ENCODE data around the gene SPATS1.
"Not testable (repeated sequence)": the region's sequence is repeated elsewhere in the genome, so short reads cannot be mapped to it uniquely, and the experiment has no call there.

Gene SPATS1

DNA sequence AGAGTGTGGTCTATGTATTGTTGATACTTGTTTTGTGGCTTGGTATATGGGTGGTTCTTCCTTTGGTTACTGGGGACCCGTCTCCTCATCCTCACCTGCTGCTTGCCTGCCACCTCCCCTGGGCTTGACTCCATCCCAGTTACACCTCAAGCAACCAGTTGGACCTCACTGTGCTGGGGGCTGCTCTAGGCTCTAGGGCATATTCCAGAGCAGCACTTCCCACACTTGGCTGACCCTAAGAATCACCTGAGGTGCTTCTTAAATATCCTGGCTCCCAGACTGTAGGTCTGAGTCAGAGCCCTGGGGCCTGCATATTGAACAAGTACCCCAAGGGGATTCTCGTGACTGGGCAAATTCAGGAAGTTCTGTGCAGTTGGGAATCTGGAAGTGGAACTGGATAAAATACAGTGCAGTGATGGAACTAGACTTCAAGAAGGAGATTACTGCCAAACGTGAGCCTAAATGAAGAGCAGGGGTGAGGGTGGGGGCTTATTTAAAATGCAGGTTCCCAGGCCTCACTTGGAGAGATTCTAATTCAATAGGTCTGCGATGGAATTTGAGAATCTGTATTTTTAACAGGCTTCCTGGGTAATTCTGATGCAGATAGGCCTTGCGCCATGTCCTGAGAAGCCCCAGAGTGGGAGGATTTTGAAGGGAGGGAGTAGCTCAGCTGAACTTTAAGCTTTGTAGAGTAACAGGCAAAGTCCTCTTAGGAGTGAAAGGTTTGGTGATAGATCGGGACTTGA lies 7.6 kb downstream of the SPATS1 start:
- DNase-seq, result no peak

GRCh38 chr6:44350650-44350994 lies 8.2 kb downstream of the SPATS1 start:
- not testable (repeated sequence) for DNase-seq

DNA sequence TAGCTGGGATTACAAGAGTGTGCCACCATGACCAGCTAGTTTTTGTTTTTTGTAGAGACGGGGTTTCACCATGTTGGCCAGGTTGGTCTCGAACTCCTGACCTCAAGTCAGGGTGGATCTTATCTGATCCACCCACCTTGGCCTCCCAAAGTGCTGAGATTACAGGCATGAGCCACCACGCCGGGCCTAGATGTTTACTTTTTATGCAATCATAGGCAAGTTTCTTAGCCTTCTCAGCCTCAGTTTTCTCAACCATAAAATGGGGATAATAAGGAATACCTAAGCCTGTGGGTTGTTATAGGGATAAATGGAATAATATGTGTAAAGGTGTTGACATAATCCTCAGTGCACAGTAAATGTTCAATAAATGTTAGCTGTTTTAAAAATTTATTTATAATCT lies 9.8 kb downstream of the SPATS1 start:
- no peak for DNase-seq

DNA sequence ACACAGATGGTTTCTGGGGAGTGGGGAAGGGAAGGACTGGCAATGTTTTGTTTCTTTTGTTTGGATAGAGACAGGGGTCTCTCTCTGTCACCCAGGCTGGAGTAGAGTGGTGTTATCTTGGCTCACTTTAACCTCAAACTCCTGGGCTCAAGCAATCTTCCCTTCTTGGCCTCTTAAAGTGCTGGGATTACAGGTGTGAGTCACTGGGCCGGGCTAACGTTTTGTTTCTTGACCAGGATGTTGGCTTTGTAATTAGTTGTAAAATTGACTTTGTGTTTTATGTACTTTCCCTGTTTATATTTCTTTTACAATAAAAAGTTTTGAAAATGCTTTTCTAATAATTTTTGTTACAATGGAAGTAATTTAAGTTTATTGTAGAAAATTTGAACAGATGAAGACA lies 10.9 kb downstream of the SPATS1 start:
- no peak for DNase-seq

DNA sequence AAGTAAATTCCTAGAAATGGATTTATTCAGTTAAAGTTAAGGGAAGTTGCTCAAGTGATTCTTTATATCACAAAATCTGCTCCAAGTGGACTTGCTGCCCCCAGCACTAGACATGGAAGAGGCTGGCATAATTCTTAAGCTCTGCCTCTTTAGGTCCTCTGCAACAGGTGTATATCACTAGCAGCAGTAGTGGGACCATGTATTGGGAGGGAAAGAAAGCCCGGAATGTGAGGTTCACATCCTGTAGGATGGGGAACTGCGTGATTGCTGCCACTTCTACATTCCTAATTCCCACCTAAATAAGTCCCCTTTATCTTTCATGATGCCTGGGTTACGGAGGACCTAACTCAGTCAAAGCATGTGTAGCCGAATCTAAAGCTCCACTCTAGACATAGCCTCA lies 13.2 kb downstream of the SPATS1 start:
- DNase-seq, result no peak

DNA sequence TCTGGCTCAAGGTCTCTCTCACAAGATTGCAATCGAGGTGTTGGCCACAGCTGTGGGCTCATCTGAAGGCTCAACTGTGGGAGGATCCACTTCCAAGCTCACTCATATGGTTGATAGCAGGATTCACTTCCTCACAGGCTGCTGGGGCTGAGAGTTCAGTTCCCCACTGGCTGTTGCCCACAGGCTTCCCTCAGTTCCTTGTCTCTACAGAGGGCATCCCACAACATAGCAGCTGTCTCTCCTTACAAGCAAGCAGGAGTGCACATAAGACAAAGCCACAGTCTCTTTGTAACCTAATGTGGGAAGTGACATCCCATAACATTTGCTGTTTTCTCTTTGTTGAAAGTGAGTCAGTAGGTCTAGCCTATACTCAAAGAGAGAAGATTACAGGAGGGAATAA lies 14.0 kb downstream of the SPATS1 start:
- no peak for DNase-seq

GRCh38 chr6:44359973-44360372 lies 17.5 kb downstream of the SPATS1 start:
- no peak for DNase-seq

DNA sequence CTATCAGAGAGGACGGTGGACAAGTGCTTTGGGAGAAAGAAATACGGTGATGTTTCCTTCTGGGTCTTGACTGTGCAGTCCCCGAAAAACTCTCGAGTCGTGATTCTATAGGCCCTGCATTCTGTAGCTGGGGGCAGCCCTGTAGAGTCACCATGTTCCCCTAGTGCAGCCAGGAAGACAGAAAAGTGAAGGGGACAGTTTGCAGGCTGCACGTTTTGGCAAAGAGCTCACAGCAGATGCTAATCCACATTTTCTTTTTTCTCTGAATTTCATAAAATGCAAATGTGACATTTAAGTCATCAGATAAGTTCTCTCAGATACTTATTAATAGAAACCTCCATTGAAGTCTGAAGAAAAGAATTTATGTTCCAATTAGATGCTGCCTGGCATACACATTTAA lies 19.5 kb downstream of the SPATS1 start:
- DNase-seq, result no peak

DNA sequence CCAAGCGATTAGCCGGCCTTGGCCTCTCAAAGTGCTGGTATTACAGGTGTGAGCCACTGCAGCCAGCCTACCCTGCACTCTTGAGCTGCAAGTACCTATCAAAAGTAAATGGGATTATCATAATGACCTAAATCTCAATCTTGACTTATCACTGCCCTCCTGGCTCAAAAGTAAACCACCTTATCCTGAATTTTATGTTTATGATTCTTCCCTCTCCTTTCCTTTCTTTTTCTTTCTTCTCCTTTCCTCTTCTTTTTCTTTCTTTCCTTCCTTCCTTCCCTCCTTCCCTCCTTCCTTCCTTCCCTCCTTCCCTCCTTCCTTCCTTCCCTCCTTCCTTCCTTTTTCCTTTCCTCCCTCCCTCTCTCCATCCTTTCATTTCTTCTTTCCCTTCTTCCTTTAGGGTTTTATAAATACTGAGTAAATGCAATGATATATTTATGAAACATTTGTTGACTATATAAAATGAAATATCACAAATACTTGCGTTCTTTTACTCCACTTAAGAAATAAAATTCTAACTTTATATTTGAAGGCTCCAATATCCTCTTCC lies 21.0 kb downstream of the SPATS1 start:
- no peak for DNase-seq

DNA sequence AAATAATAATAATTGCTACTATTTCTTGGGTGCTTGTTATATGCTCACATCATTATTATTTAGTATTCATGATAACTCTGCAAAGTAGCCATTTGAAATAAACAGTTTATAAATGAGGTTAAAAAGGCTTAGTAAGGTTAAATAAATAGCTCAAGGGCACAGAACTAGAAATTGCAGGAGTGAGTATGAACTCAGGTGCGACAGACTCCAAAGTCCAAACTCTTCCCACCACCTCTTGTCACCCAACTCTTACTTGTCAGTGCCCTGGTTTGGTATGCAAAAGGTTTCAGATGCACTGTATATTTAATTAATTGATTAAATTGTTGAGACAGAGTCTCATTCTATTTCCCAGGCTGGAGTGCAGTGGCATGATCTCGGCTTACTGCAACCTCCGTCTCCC lies 24.3 kb downstream of the SPATS1 start:
- DNase-seq, result no peak

- no peak for DNase-seq
These were observed 25.2 kb downstream of the SPATS1 start for GRCh38 chr6:44367681-44368080.

GRCh38 chr6:44373051-44373450 lies 30.6 kb downstream of the SPATS1 start:
- no peak for DNase-seq

DNA sequence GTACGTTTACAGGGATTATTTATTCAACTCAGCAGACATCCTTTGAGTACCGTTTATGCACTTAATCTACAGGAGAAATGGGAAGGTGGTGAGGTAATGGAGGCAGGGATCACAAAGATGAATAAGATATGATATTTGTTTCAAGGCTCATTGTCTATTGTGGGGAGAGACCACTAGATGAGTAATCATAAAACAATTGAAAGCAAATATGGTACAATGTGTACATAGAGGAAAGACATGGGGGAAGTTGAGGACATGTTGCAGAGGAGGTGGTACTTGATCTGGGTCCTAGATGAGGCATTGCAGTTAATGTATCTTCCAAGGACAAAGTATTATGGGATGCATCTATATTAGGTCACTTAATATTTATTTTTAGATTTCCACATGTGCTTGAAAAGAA lies 31.3 kb downstream of the SPATS1 start:
- DNase-seq, result no peak

GRCh38 chr6:44375071-44375470 lies 32.6 kb downstream of the SPATS1 start:
- no peak for DNase-seq

- no peak for DNase-seq
These were observed 35.0 kb downstream of the SPATS1 start for GRCh38 chr6:44377484-44377883.

DNA sequence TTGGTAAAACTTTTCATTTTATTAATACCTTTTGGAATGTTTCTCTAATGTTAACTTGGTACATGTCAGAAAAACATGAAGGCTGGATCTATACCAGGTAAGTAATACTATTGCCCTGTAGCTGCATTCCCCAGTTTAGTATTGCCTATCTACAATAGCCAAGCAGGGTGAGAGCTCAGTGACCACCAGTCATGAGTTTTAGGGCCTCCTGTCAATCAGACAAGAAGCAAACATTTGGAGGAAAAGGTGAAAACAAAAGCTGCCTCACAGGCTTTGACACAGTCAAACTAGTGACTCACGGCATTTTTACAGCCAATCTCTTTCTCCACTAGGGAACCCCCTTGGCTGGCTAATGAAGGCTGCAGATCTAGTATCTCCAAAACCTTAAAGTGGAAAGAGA lies 35.5 kb downstream of the SPATS1 start:
- DNase-seq, result no peak

- DNase-seq, result no peak
These were observed 39.3 kb downstream of the SPATS1 start for GRCh38 chr6:44381739-44382138.

DNA sequence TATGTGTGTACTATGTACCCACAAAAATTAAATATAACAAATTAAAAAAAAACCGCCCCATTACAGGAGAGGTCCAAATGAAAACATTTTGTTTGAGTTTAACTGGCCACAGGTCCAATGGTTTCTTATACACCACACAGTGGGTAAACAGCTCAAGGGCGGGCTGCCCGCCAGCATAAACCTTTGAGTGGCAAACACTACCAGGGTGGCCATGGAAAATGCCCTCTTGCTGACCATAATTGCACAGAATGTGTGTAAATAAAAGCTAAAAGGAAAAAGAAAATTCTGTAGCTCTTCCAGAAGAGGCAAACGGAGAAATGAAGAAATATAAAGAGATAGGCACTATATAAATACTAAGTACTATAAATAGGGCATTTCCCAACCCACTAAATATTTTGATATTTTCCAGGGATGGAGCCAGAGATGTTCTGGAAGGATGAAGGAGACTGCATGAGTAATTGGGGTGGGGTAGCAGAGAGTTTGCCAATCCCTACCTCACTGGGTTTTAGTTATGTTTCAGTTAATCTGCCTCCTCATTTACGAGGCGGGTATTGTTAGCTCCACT lies 44.0 kb downstream of the SPATS1 start:
- no peak for DNase-seq

DNA sequence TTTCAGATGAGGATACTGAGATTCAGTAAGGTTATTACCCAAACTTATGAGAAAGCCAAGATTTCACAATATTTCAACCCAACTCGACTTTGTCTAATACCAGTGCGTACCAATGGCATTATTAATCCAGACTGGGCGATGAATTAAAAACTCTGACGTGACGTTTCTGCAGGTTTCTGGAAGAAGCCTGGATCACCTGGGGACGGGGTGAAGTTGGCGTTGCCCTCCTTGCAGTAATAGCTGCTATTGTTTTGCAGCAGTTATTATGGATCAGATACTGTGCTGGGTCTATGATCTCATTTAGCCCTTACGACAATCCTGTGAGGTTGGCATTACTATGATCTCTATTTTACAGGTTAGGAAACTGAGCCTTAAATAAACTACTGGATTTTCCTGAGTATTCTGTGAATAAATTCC lies 44.5 kb downstream of the SPATS1 start:
- peak; percentile 32 for DNase-seq

GRCh38 chr6:44387346-44388134 lies 45.1 kb downstream of the SPATS1 start, which contains the start of gene CDC5L:
TSS of gene CDC5L (plus strand) at chr6:44387706. CDS start at chr6:44387824, 118 bp downstream.
- peak; percentile 97 for DNase-seq

GRCh38 chr6:44388135-44388487 lies 45.7 kb downstream of the SPATS1 start:
- no peak for DNase-seq

- no peak for DNase-seq
These were observed 46.4 kb downstream of the SPATS1 start for GRCh38 chr6:44388887-44389286.

DNA sequence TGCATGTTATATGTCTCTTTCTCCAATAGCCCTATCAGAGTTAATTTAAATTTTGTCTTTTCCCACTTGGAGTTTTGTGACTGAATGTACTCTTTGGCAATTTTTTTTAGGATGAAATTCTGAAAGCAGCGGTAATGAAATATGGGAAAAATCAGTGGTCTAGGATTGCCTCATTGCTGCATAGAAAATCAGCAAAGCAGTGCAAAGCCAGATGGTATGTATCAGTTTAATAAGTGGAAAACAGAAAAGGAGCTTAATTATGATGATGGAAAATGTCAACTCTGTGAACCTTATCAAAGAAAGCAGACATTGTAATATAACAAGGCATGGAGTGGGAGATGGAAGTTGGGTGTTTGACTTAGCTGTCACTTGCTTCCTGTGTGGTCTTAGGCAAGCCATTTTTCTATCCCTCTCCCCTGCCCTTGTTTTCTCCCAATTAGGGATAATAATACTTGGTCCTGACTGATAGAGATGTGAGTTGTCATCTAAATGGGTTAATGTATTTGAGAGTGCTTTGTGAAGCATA lies 47.8 kb downstream of the SPATS1 start:
- no peak for DNase-seq
